GF-D8 (cell line): ENCODE results near the gene TMEM245.

Experiments used
- DNase-seq: peaks from one replicate; lab custom pipeline; 2025; lab: John Stamatoyannopoulos, UW

TMEM245 gene

GRCh38 chr9:109119439-109120203 lies at the start of gene TMEM245:
TMEM245 (minus strand) TSS chr9:109119947; CDS start chr9:109119913, 34 bp downstream.
- DNase-seq, result peak; percentile 96

DNA sequence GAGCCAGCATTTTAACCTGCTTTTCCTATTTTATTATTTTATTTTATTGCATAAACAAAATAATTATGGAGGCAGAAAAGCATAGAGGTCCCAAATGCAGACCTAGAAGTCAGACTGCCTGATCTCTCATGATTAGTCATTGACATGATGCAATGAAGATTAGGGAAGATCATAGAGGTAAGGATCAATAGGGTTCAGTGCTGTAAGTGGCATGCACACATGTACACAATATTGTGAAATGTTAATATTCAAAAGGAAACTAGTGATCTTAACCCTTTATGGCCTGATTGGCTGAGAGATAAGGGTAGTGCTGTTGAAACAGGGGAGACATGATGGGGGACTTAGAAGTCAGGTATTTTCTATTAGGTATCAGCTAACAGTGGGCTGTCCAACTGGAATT lies 48.4 kb upstream of the TMEM245 start:
- DNase-seq, result no peak

GRCh38 chr9:109167716-109168115 lies 48.0 kb upstream of the TMEM245 start:
- DNase-seq, result no peak

GRCh38 chr9:109166771-109167601 lies 47.2 kb upstream of the TMEM245 start, which contains the start of gene FRRS1L:
FRRS1L (minus strand) TSS chr9:109167249; CDS start chr9:109167138, 111 bp downstream.
- DNase-seq, result no peak

DNA sequence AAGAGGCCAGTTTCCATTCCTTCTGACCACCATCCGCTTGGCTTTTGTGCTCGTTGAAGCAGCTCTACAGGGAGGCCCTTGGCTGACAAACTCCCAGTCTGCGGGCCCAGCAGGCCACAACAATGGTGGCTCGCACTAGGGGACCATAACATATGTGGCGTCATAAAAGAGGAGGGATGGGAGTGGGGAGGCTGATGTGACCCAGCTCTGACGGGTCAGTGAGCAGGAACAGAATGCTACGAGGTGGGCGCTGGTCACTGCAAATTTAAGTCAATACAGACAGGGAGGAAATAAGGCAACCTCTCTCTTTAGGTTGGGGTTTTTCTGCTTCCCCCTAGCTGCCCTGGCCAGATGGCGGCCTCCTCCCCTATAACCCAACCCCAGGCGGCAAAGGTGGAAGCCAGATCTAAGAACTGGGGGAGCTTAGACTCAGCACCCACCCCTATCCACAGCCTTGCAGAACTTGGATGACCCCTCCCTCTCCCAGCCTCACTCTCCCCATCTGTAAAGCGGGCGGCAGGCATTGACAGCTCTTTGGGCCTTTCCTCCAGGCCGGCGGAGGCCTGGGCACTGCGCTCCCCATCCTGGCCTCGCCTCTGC lies 46.5 kb upstream of the TMEM245 start:
- no peak for DNase-seq

GRCh38 chr9:109164042-109164441 lies 44.3 kb upstream of the TMEM245 start:
- no peak for DNase-seq

DNA sequence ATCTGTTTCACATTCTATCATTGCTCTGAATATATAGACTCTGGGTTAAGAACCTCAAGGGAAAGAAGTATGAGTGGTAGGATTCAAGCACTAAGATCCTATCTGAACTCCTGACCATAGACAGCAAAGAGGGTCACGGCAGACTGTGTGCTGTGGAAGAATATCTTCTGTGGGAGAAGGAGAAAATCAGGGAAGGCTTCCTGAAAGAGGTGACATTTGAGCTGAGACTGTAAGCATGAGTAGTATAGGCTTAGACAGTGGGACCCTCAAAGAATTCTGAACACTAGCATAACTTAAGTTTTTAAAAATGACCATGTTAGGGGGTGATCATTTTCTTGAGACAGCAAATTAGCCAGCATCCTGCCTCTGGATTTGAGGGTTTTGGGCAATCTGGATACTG lies 43.4 kb upstream of the TMEM245 start:
- no peak for DNase-seq

GRCh38 chr9:109162677-109163076 lies 42.9 kb upstream of the TMEM245 start:
- DNase-seq, result no peak

GRCh38 chr9:109161471-109161870 lies 41.7 kb upstream of the TMEM245 start:
- no peak for DNase-seq

GRCh38 chr9:109159583-109159982 lies 39.8 kb upstream of the TMEM245 start:
- no peak for DNase-seq

DNA sequence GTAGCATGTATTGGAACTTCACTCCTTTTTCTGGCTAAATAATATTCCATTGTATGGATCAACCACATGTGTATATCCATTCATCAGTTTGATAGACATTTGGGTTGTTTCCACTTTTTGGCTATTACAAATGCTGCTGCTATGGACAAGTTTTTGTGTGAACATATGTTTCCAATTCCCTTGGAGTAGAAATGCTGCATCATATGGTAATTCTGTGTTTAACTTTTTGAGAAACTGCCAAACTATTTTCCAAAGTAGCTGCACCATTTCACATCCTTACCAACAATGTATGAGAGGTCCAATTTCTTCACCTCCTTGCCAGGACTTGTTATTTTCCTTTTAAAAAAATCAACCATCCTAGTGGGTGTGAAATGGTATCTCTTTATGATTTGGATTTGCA lies 38.9 kb upstream of the TMEM245 start:
- DNase-seq, result no peak

DNA sequence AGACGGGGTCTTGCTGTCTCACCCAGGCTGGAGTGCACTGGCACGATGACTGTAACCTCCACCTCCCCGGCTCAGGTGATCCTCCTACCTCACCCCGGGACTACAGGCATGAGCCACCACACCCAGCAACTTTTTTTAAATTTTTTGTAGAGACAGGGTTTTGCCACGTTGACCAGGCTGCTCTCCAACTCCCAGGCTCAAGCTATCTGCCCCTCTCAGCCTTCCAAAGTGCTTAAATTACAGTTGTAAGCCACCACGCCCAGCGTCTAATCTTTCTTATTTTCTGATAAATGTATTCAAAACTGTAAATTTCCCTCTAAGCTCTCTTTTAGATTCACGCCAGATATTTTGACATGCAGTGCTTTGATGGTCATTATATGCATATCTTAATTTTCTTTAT lies 37.0 kb upstream of the TMEM245 start:
- no peak for DNase-seq

- no peak for DNase-seq
These were observed 31.3 kb upstream of the TMEM245 start for GRCh38 chr9:109150925-109151545.

- DNase-seq, result no peak
These were observed 30.0 kb upstream of the TMEM245 start for GRCh38 chr9:109149722-109150121.

DNA sequence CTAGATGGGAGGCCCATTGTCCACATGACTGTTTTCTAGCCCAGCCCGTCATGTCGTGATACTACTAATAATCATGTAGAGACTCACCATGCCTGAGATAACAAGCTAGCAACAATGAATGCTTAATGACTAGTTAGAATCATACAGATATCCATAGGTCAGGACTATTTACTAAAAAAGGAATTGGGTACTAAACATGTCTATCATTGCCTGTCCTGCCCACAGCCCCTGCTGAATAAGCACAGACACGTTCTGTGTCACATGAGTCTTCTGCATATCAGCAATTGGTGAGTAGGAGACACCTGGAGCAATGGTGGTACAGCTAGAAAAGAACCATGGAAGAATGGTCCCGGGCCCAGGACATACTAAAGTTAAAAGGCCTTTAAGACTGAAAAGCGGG lies 29.3 kb upstream of the TMEM245 start:
- no peak for DNase-seq

- DNase-seq, result no peak
These were observed 25.3 kb upstream of the TMEM245 start for GRCh38 chr9:109145051-109145450.

GRCh38 chr9:109143881-109144562 lies 24.3 kb upstream of the TMEM245 start:
- DNase-seq, result no peak

- DNase-seq, result no peak
These were observed 21.6 kb upstream of the TMEM245 start for GRCh38 chr9:109141375-109141774.

DNA sequence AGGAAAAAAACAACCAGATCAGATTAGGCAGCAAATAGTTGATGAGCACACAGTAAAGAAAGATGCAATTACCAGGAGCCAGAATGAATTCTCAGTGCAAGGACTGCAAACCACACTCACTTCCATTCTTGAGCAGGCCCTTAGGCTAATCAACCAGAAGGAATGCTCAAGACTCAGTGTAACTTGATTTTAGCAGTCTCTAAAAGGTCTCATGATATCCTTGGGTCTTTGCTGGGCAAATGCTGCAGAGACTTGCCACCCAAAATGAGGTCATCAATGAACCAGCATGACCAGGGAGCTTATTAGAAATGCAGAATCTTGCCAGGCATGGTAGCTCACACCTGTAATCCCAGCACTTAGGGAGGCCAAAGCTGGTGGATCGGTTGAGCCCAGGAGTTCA lies 20.1 kb upstream of the TMEM245 start:
- DNase-seq, result no peak

DNA sequence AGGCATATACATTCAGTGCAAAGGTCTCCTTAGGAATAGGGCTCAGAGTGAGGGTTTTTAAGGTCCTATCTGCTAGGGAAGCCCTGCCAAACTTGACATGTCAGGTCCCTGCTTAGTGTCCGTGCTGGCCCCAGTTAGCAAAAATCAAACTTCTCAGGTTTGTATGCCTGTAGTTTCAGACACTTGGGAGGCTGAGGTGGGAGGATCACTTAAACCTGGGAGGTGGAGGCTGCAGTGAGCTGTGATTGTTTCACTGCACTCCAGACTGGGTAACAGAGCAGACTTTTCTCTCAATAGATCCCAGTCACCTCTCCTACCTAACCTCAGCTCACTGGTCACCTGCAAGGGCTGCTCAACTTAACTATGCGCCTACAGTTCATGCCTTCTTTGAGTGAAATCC lies 18.7 kb upstream of the TMEM245 start:
- no peak for DNase-seq

DNA sequence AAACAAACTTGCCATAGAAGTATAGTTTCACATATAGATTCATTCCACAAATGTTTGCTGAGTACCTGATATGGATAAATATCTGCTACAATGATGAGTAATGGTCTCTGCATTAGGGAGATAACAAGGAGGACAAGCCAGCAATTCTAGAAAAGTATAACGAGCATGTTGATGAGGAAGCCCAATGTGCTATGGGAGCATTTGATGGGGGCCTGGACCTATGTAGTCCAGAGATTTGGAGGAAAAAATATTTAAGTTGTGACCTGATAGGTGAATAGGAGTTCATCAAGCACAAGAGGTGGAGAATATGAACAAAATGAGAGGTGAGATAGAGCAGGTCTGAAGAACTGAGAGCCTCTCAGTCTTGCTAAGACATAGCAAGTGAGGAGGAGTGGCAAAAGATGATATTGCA lies 14.4 kb upstream of the TMEM245 start:
- no peak for DNase-seq

- no peak for DNase-seq
These were observed 13.8 kb upstream of the TMEM245 start for GRCh38 chr9:109133533-109133932.
